Measurements from ENCODE around the gene MUC4.

GRCh38 chr3:195767792-195768191 is 43.9 kb downstream of the MUC4 start:
- TF ChIP-seq CTCF (IDR thresholded peaks at IDR 0.05; ENCODE audit: borderline replicate concordance, extremely low read depth, low read length, poor library complexity, severe bottlenecking) (no peak), EZH2 (IDR thresholded peaks at IDR 0.05; ENCODE audit: borderline replicate concordance, low read depth, low read length, severe bottlenecking) (no peak)

Data from DND-41 (cell line).